HG03378 (cell line): ENCODE measurements around the gene PIK3R6.

Source experiments
- ATAC-seq: cut with Tn5 transposase; IDR thresholded peaks from one replicate; pipeline ENCODE4 v1.9.1; 2021; ENCODE audit warnings: mild to moderate bottlenecking, moderate library complexity; ENCODE audit not compliant: unreplicated experiment

PIK3R6 gene

GRCh38 chr17:8800656-8801055 is 66.8 kb downstream of the PIK3R6 start:
- no peak for ATAC-seq

- no peak for ATAC-seq
These were observed 67.8 kb downstream of the PIK3R6 start for GRCh38 chr17:8799570-8800212.

- ATAC-seq: no peak
These were observed 68.5 kb downstream of the PIK3R6 start, which contains the start of gene MFSD6L for GRCh38 chr17:8798846-8799569. Gene MFSD6L (minus strand): TSS chr17:8799365. CDS start chr17:8799120, 245 bp downstream.

- no peak for ATAC-seq
These were observed 69.2 kb downstream of the PIK3R6 start for GRCh38 chr17:8798176-8798845.

GRCh38 chr17:8797621-8798175 is 69.8 kb downstream of the PIK3R6 start:
- no peak for ATAC-seq

GRCh38 chr17:8794636-8795035 is 72.8 kb downstream of the PIK3R6 start:
- no peak for ATAC-seq

GRCh38 chr17:8793649-8794048 is 73.8 kb downstream of the PIK3R6 start:
- no peak for ATAC-seq

- no peak for ATAC-seq
These were observed 74.8 kb downstream of the PIK3R6 start for GRCh38 chr17:8792646-8793045.

GRCh38 chr17:8791910-8792270 is 75.6 kb downstream of the PIK3R6 start:
- no peak for ATAC-seq

GRCh38 chr17:8791248-8791909 is 76.1 kb downstream of the PIK3R6 start:
- ATAC-seq: no peak

- no peak for ATAC-seq
These were observed 77.7 kb downstream of the PIK3R6 start for GRCh38 chr17:8789743-8790142.

- no peak for ATAC-seq
These were observed 78.5 kb downstream of the PIK3R6 start for GRCh38 chr17:8788998-8789397.

- no peak for ATAC-seq
These were observed 81.7 kb downstream of the PIK3R6 start for GRCh38 chr17:8785547-8786413.

- no peak for ATAC-seq
These were observed 85.3 kb downstream of the PIK3R6 start for GRCh38 chr17:8782176-8782575.

GRCh38 chr17:8781776-8782175 is 85.7 kb downstream of the PIK3R6 start:
- ATAC-seq: no peak

- no peak for ATAC-seq
These were observed 90.6 kb downstream of the PIK3R6 start for GRCh38 chr17:8776881-8777280.

GRCh38 chr17:8776248-8776647 is 91.2 kb downstream of the PIK3R6 start:
- no peak for ATAC-seq

GRCh38 chr17:8766731-8767130 is 100.7 kb downstream of the PIK3R6 start:
- ATAC-seq: no peak

- no peak for ATAC-seq
These were observed 105.5 kb downstream of the PIK3R6 start for GRCh38 chr17:8762012-8762411.

- no peak for ATAC-seq
These were observed 109.3 kb downstream of the PIK3R6 start, which contains the start of gene SPDYE4 for GRCh38 chr17:8758137-8758596. Gene SPDYE4 (minus strand): TSS chr17:8758546. CDS start chr17:8758382, 164 bp downstream.
